H1 (cell line): ENCODE results near the gene ELMO1. TPM values are rescaled to one million over a fixed set of nuclear protein-coding genes. Genes with fewer than 3 reads are reported as not detected.

Source experiments
- CHD7 ChIP-seq: fragments of 300-600 bp; sonication (generic); IDR thresholded peaks from 2 replicates; pipeline ENCODE4 v1.7.1; 2012; ENCODE audit warnings: low read length, moderate library complexity, mild to moderate bottlenecking, inconsistent platforms; ENCODE audit not compliant: insufficient replicate concordance
- TBP ChIP-seq: IDR thresholded peaks from 2 replicates; pipeline ENCODE4 v1.6.1; 2011; ENCODE audit warnings: low read depth, low read length, improper control_type of control experiment
- polyA plus RNA-seq, 7 experiments: library from polyadenylated mRNA; depleted of rRNA in 3 of 7; stranded (reverse) in 5 of 7; unstranded in 2 of 7; fragments of >200 nt in 5 of 7; fragments of 200-250 nt in 2 of 7; gene quantifications; 1 replicate in 5 of 7; 2 replicates in 1 of 7; 4 replicates in 1 of 7; pipeline versions ENCODE4 v1.2.1 to v1.2.3, GENCODE V29; 2011 to 2013; ENCODE audit warnings: missing spikeins in 2 of 7, mixed read lengths in 2 of 7
- total RNA-seq: library from RNA; stranded (reverse); fragmentation: NEBNext Ultra II Directional; extraction: Animal tissue kit (Norgen Biotek cat#: 25700); gene quantifications from 2 replicates; pipeline ENCODE4 v1.2.1, GENCODE V29; 2021
- TF ChIP-seq, protein P1 (sequence below), 3 experiments: IDR thresholded peaks; 1 replicate in 2 of 3; 2 replicates in 1 of 3; pipeline versions ENCODE4 v1.5.1 to v1.6.1; 2011; ENCODE audit warnings: low read length in 3 of 3, mild to moderate bottlenecking in 3 of 3, inconsistent platforms in 2 of 3, low read depth in 1 of 3, moderate library complexity in 1 of 3; ENCODE audit not compliant: insufficient read depth in 1 of 3; ENCODE audit errors: control extremely low read depth in 1 of 3
- TF ChIP-seq, protein P2 (sequence below): IDR thresholded peaks from 2 replicates; pipeline ENCODE4 v1.6.1; 2011; ENCODE audit warnings: low read depth, mild to moderate bottlenecking, low read length; ENCODE audit not compliant: insufficient read depth

ELMO1 gene
- total and polyA plus RNA-seq, 2 of the 8 experiments (the other 6 are each of a cell fraction or from before 2014, with no cell fraction given) = 18.4 to 21.0 TPM

- TF ChIP-seq CHD7 = no peak
- TF ChIP-seq, protein P1, sequence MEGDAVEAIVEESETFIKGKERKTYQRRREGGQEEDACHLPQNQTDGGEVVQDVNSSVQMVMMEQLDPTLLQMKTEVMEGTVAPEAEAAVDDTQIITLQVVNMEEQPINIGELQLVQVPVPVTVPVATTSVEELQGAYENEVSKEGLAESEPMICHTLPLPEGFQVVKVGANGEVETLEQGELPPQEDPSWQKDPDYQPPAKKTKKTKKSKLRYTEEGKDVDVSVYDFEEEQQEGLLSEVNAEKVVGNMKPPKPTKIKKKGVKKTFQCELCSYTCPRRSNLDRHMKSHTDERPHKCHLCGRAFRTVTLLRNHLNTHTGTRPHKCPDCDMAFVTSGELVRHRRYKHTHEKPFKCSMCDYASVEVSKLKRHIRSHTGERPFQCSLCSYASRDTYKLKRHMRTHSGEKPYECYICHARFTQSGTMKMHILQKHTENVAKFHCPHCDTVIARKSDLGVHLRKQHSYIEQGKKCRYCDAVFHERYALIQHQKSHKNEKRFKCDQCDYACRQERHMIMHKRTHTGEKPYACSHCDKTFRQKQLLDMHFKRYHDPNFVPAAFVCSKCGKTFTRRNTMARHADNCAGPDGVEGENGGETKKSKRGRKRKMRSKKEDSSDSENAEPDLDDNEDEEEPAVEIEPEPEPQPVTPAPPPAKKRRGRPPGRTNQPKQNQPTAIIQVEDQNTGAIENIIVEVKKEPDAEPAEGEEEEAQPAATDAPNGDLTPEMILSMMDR (IDR thresholded peaks at IDR 0.05; ENCODE audit: control extremely low read depth in 1 of 3, insufficient read depth in 1 of 3, low read depth in 1 of 3, low read length in 3 of 3) = peak; percentile 81 to 93 (median 87)
- TF ChIP-seq, protein P2, sequence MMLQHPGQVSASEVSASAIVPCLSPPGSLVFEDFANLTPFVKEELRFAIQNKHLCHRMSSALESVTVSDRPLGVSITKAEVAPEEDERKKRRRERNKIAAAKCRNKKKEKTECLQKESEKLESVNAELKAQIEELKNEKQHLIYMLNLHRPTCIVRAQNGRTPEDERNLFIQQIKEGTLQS = no peak
- TF ChIP-seq TBP = peak; percentile 52; the same call in 1 of the 2 replicates
These were observed 43.4 kb upstream of the ELMO1 start (continued) for GRCh38 chr7:37491919-37492694.
